ENCODE measurements around the gene NCOR1. TPM values are rescaled to one million over a fixed set of nuclear protein-coding genes. Genes with fewer than 3 reads are reported as not detected.

NCOR1 gene
- total and polyA plus RNA-seq, 2 of the 13 experiments (the other 11 are each of a cell fraction or from before 2014, with no cell fraction given): 57.0 to 71.7 TPM

- TF ChIP-seq, protein P1, sequence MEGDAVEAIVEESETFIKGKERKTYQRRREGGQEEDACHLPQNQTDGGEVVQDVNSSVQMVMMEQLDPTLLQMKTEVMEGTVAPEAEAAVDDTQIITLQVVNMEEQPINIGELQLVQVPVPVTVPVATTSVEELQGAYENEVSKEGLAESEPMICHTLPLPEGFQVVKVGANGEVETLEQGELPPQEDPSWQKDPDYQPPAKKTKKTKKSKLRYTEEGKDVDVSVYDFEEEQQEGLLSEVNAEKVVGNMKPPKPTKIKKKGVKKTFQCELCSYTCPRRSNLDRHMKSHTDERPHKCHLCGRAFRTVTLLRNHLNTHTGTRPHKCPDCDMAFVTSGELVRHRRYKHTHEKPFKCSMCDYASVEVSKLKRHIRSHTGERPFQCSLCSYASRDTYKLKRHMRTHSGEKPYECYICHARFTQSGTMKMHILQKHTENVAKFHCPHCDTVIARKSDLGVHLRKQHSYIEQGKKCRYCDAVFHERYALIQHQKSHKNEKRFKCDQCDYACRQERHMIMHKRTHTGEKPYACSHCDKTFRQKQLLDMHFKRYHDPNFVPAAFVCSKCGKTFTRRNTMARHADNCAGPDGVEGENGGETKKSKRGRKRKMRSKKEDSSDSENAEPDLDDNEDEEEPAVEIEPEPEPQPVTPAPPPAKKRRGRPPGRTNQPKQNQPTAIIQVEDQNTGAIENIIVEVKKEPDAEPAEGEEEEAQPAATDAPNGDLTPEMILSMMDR (CRISPR knock-in tag; IDR thresholded peaks at IDR 0.05): no peak
- TF ChIP-seq ZNF674 (CRISPR knock-in tag; IDR thresholded peaks at IDR 0.05; ENCODE audit: low read depth) (no peak), MLLT10 (CRISPR knock-in tag; IDR thresholded peaks at IDR 0.05) (no peak), ZNF124 (CRISPR knock-in tag; IDR thresholded peaks at IDR 0.05) (no peak), HNRNPUL1 (IDR thresholded peaks at IDR 0.05; ENCODE audit: low read depth, low read length) (no peak), JUND (CRISPR knock-in tag; IDR thresholded peaks at IDR 0.05) (no peak), KDM4B (CRISPR knock-in tag; IDR thresholded peaks at IDR 0.05) (no peak), MED1 (CRISPR knock-in tag; IDR thresholded peaks at IDR 0.05) (0 out of 2 replicates have a peak, but pooled peaks have one; percentile 14), ZNF552 (CRISPR knock-in tag; IDR thresholded peaks at IDR 0.05; ENCODE audit: borderline replicate concordance) (no peak), ZNF468 (CRISPR knock-in tag; IDR thresholded peaks at IDR 0.05) (no peak), KLF9 (CRISPR knock-in tag; IDR thresholded peaks at IDR 0.05; ENCODE audit: low read depth) (no peak), EP300 (IDR thresholded peaks at IDR 0.05; ENCODE audit: low read depth in 2 of 2, low read length in 2 of 2) (peak in 1 of 2 experiments; percentile 26; a peak in 1 of 4 replicates), EP300 (CRISPR knock-in tag; IDR thresholded peaks at IDR 0.05; ENCODE audit: borderline replicate concordance) (no peak), ZBTB8A (CRISPR knock-in tag; IDR thresholded peaks at IDR 0.05; ENCODE audit: borderline replicate concordance, low read depth) (no peak), AKAP8 (CRISPR knock-in tag; IDR thresholded peaks at IDR 0.05) (no peak), RARA (CRISPR knock-in tag; IDR thresholded peaks at IDR 0.05) (peak; percentile 26; the same call in 1 of the 2 replicates), HDAC2 (CRISPR knock-in tag; IDR thresholded peaks at IDR 0.05) (peak; percentile 30; the same call in 1 of the 2 replicates), TAF1 (CRISPR knock-in tag; IDR thresholded peaks at IDR 0.05) (no peak), MTA3 (CRISPR knock-in tag; IDR thresholded peaks at IDR 0.05) (no peak), NR2F1 (CRISPR knock-in tag; IDR thresholded peaks at IDR 0.05) (no peak), KMT2B (CRISPR knock-in tag; IDR thresholded peaks at IDR 0.05) (no peak)
- TF ChIP-seq, protein P2, sequence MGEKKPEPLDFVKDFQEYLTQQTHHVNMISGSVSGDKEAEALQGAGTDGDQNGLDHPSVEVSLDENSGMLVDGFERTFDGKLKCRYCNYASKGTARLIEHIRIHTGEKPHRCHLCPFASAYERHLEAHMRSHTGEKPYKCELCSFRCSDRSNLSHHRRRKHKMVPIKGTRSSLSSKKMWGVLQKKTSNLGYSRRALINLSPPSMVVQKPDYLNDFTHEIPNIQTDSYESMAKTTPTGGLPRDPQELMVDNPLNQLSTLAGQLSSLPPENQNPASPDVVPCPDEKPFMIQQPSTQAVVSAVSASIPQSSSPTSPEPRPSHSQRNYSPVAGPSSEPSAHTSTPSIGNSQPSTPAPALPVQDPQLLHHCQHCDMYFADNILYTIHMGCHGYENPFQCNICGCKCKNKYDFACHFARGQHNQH (CRISPR knock-in tag; IDR thresholded peaks at IDR 0.05): no peak
- TF ChIP-seq, protein P3, sequence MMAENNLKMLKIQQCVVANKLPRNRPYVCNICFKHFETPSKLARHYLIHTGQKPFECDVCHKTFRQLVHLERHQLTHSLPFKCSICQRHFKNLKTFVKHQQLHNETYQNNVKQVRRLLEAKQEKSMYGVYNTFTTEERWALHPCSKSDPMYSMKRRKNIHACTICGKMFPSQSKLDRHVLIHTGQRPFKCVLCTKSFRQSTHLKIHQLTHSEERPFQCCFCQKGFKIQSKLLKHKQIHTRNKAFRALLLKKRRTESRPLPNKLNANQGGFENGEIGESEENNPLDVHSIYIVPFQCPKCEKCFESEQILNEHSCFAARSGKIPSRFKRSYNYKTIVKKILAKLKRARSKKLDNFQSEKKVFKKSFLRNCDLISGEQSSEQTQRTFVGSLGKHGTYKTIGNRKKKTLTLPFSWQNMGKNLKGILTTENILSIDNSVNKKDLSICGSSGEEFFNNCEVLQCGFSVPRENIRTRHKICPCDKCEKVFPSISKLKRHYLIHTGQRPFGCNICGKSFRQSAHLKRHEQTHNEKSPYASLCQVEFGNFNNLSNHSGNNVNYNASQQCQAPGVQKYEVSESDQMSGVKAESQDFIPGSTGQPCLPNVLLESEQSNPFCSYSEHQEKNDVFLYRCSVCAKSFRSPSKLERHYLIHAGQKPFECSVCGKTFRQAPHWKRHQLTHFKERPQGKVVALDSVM (CRISPR knock-in tag; IDR thresholded peaks at IDR 0.05): no peak
- TF ChIP-seq, protein P4, sequence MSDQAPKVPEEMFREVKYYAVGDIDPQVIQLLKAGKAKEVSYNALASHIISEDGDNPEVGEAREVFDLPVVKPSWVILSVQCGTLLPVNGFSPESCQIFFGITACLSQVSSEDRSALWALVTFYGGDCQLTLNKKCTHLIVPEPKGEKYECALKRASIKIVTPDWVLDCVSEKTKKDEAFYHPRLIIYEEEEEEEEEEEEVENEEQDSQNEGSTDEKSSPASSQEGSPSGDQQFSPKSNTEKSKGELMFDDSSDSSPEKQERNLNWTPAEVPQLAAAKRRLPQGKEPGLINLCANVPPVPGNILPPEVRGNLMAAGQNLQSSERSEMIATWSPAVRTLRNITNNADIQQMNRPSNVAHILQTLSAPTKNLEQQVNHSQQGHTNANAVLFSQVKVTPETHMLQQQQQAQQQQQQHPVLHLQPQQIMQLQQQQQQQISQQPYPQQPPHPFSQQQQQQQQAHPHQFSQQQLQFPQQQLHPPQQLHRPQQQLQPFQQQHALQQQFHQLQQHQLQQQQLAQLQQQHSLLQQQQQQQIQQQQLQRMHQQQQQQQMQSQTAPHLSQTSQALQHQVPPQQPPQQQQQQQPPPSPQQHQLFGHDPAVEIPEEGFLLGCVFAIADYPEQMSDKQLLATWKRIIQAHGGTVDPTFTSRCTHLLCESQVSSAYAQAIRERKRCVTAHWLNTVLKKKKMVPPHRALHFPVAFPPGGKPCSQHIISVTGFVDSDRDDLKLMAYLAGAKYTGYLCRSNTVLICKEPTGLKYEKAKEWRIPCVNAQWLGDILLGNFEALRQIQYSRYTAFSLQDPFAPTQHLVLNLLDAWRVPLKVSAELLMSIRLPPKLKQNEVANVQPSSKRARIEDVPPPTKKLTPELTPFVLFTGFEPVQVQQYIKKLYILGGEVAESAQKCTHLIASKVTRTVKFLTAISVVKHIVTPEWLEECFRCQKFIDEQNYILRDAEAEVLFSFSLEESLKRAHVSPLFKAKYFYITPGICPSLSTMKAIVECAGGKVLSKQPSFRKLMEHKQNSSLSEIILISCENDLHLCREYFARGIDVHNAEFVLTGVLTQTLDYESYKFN (CRISPR knock-in tag; conservative IDR thresholded peaks at IDR 0.05): peak; percentile 46
These were observed 43.7 kb downstream of the NCOR1 start (continued) for GRCh38 chr17:16171613-16172012.
